DMS153 (cell line): ENCODE data around the gene FRRS1L.

ENCODE experiments used
- DNase-seq: peaks from one replicate; lab custom pipeline; 2025; lab: John Stamatoyannopoulos, UW

FRRS1L gene, protein sequence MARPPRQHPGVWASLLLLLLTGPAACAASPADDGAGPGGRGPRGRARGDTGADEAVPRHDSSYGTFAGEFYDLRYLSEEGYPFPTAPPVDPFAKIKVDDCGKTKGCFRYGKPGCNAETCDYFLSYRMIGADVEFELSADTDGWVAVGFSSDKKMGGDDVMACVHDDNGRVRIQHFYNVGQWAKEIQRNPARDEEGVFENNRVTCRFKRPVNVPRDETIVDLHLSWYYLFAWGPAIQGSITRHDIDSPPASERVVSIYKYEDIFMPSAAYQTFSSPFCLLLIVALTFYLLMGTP

DNA sequence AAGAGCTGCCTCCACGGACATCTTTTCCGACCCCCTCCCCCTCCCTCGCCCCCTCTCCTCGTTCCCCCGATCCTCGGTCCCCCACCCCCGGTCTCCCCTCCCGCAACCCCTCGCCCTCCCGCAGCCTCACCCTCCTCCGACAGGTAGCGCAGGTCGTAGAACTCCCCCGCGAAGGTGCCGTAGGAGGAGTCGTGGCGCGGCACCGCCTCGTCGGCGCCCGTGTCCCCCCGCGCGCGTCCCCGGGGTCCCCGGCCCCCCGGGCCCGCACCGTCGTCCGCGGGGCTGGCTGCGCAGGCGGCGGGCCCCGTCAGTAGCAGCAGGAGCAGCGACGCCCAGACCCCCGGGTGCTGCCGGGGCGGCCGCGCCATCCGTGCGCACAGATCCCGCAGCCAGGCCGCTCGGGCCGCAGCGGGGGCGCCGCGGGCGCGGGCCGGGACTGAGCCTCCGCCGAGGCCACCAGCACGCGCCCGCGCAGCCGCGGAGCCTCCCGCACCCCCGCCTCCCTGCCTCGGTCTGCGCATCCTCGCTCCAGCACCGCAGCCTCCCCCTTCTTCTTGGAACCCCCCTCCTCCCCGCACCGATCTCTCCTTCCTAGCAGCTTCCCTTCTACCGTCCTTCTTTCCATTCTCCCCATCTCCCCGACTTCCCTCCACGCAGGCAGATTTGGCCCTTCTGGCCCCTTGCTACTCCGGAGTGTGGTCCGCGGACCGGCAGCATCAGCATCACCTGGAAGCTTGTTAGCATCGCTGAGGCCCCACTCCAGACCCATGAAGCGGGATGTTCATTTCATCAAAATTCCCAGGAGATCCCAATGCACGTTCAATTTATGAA, at the start of gene FRRS1L:
FRRS1L (minus strand) TSS at position 479 of the 831 bp plus-strand sequence; CDS start at position 368, 111 bp downstream.
- DNase-seq, result no peak

DNA sequence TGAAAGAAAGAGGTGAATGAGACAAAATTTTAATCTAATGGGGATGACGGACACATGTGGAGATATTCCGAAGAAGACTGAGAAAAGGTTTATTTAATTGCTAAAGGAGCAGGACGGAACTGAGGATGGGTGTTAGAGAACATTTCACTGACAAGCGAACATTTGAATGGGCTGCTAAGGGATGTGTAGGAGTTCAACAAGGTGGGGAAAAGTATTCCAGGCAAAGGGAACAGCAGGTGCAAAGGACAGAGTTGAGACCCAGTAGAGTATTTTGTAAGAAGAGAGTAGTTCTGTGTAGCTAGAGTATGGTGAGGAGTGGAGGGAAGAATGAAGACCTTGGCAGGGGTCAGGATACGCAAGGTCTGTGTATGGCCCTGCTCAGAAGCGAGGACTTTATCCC, 47.4 kb upstream of the FRRS1L start:
- DNase-seq, result no peak

DNA sequence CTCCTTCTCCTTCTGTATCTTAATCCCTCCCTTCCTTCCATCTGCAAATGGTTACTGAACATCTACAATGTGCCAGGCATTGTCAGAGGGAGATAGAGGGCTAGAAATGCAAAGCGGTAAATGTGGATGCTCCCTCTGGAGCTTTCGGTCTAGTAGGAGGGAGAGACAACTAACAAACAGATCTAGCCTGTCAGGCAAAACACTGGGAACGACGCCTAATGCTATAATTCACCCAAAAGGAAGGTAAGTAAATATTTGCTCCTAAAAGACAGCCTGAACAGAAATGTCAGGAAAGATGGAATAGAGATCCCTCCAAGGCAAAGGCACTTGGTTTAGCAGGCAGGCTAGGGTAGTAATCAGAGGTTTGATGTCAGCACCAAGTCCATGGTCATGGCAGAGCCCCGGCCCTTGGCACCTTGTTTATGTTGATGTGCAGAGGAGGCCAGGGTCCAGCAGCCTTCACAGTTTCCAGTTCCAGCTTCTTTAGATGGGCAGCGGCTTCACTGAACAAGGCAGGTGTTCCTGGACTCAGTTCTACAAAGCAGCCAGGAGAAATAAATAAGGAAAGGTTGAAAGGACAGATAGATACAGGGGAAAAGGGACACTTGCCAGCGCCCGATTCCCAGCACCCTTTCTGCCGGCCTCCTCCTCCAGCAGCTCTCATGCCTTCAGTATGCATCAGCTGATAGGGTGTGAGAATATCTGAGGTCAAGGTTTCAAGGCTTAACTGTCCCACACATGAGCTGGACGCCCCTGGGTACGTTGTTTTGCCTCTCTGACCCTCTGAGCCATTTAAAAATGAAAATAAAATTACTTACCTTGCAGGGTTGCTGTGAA, 46.5 kb upstream of the FRRS1L start:
- no peak for DNase-seq

DNA sequence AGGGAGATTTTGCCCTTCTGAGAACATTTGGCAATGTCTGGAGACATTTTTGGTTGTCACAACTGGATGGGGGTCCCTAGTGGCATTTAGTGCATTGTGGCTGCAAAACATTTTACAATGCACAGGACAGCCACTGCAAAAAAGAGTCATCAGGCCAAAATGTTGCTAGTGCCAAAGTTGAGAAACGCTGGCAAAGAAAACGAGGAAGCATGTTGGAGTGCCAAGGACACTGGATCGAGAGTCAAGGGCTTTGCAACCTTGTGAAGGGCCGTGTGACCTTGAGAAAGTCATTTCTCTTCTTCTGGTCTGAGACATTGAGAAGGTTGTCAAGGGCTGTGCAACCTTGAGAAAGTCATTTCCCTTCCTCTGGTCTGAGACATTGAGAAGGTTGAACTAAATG, 45.7 kb upstream of the FRRS1L start:
- no peak for DNase-seq

DNA sequence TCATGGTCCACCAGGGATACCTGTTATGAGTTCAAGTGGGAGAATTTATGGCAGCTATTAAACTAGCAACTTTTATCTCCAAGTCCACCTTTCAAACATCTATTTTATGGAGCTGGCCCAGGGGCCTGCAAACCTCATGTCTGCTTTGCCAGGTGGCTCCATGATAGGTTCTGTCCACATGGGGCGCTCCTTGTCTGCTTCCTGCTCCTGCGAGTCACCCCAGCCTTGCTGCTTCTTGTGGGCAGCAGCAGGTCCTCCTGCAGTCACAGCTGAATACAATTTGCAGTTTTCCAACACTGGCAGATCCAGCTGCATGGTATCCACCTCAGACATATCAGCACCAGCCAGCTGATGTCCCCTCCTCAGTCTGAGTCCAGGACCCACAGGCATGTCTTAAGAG, 39.6 kb upstream of the FRRS1L start:
- no peak for DNase-seq

DNA sequence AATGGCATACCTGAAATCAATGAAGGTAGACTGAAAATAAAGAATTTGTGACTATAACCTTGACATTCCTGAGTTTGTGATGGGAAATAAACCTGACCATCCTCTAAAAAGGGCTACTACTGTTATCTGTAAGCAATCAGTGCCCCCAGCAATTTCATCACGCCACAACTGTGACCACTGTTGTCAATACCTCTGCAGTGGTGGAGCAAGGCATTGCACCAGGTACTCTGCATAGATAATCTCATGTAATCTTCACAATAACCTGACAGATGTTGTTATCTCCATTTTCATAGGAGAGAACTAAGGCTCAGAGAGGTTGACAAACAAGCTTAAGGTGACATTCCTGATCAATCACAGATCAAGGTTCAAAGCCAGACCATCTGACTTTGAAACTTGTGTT, 38.5 kb upstream of the FRRS1L start:
- DNase-seq, result no peak

DNA sequence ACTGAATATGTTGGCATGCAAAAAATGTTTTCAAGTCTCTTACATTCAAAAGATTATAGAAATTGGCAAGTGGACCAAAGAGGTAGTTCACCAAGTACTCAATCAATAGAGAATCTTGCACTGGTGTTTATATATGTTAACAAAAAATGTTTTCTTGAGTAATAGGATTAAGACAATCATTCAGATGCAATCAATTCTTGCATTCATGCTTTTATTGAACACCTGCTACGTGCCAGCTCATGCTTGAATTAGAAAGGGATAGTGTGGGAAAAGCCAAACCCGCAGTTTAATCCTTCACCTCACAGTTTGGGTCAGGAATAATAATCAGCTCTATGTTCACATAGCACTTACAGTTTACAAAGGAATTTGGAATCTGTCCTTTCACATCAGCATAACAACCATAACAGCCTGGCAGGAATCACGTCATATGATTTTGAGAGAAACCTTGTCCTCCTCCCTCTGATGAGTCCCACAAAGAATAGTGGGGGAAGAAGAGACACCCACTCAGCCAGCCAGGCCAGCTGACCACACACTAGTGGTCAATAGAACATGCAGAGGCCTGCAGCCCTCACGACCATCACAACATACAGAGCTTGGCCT, 36.8 kb upstream of the FRRS1L start:
- DNase-seq, result no peak

DNA sequence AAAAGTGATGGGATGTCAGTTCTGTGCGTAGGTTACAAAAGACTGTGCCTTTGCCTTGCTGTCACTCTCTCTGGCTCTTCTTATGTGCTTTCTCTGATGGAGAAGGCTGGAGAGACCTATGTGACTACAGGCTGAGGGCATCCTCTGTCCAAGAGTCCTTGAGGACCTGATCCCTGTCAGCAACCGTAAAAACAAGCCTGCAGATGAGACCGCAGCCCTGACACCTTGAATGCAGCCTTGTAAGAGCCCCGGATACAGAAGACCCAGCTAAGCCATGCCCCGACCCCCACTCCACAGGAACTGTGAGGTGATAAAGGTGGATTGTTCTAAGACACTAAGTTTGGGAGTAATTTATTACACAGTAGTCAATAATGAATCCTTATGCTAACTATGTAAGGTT, 32.6 kb upstream of the FRRS1L start:
- DNase-seq, result no peak

DNA sequence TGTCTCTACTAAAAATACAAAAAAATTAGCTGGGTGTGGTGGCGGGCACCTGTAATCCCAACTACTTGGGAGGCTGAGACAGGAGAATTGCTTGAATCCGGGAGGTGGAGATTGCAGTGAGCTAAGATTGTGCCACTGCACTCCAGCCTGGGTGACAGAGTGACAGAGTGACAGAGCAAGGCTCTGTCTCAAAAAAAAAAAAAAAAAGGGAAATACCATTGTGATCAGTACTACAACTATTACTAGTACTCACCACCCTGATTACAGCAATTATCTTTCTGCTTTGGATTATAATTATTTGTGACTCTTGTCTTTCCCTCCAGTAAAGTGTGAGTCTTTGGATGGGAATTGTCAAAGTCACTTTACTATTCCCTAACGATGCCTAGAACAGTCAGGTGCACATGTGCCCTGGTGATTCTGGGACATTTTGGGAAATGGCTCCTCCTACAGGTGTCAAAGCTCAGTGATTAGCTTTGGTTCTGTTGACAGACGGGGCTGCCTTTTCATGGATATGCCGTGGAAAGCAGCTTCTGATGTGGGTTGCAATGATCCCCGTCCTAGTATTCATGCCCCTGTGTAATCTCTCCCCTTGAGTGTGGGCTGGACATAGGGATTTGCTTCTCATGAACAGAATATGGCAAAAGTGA, 31.8 kb upstream of the FRRS1L start:
- no peak for DNase-seq

DNA sequence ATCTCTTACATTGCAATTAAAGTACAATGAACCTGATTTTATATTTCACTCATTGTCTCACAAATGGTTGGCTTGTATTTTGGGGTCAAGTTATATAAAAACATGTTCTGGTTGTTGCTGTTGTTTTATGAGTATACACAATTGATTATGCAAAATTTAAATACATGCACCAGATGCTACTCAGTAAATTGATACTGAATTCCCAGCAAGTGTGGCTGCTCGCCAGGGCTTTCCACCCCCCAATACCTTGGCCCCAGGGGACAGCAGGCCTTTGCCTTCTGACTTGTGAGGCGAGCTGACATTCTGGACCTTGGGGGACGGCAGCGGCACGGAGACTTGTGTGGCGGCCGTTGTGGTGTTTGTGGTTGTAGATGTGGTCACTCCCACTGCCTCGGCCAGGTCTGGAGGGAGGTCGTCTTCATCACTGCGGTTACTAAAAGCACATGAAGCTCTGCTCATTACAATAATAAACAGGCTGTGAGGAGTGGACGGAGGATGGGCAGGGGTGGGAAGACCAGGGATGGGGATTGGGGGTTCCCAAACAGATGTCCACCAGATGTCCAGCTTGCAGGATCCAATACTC, 27.0 kb upstream of the FRRS1L start:
- no peak for DNase-seq

DNA sequence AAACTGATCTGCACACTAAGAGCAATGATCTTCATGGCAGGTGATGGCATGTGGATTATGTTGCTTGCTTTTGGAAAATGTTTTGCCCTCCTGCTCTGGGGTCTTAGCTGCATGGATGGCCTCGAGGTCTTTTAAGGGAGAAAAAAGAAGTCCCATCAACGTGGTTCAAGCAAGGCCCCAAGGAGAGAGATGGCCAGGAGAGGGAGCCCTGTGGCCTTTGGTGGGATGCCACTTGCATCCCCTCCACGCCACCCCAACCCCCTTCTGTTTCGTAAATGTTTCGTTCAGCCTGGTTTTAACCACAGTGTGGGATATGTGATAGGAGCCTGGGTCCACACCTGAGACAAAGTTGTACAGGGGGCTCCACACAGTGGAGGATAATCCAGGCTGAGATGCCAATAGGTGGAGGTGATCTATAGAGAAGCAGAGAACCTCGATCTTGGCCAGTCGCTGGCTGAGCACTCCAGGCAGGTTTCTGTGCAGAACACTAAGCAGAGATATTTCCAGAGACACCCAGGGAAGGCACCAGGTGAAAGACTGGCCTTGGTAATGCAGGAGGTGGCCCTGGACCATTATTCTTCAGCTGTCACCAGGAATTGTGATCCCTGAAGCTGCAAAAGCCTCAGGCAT, 25.8 kb upstream of the FRRS1L start:
- DNase-seq, result no peak

DNA sequence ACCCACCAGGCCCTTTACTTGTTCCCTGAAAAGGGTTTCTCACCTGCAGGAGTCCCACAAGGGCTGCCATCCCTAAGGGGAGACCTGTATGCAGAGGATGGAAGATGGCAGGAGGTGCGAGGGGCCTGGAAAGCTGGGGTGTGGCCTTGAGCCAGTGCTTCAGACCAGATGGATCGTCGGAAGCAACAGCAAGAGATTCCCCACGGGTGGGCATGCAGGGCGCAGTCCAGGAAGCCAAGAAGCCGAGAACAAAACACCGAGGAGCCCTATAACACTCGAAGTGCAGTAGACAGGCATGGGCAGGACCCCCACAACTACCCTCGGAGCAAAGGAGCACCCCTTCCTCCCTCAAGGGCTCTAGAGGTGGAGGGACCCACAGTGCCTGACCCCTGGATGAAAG, 24.7 kb upstream of the FRRS1L start:
- no peak for DNase-seq

DNA sequence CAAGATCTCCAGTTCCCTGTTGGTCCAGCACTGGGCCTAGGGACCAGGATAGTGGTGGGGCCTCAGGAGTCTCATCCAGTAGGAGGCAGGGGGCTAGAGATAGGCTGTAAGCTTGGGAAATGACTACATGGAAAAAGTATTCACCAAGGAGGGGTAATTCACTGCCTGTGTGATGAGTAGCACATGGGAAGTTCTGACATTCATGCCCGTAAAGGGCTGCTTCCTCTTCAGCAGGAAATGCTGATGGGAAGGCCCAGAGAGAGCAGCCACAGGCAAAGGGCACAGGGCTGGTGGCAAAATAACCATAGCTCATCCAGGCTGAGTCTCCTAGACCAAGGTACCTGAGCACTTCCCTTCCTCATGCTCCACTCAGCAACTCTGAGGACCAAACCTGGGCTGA, 23.1 kb upstream of the FRRS1L start:
- DNase-seq, result no peak

DNA sequence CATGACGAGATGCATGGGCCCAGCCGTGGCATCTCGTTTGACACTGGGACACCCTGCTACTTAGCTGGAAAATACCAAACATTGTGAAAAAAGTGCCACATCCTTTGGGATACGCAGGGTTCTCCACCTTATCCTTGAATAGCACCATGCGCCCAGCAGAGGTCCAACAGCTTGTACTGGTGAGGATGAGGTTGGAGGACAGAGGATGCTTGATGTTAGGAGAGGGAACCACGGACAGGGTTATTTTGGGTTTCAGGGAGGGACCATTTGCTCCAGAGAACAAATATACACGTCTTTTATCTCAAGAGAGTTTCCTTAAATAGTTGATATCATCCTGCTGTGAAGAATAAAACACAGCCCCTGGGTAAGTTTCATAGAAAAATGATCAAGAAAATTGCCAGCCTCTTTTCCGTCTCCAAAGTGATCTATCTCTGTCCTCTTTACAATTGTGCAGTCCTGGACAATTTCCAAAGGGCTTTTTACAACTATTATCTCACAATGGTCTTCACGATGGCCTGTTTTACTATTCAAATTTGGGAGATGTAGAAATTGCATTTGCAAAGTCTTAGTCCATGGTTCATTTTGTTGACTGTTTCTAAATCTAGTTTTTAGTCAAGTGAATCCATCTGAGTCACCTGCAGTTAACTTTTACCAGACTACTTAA, 19.9 kb upstream of the FRRS1L start:
- no peak for DNase-seq

DNA sequence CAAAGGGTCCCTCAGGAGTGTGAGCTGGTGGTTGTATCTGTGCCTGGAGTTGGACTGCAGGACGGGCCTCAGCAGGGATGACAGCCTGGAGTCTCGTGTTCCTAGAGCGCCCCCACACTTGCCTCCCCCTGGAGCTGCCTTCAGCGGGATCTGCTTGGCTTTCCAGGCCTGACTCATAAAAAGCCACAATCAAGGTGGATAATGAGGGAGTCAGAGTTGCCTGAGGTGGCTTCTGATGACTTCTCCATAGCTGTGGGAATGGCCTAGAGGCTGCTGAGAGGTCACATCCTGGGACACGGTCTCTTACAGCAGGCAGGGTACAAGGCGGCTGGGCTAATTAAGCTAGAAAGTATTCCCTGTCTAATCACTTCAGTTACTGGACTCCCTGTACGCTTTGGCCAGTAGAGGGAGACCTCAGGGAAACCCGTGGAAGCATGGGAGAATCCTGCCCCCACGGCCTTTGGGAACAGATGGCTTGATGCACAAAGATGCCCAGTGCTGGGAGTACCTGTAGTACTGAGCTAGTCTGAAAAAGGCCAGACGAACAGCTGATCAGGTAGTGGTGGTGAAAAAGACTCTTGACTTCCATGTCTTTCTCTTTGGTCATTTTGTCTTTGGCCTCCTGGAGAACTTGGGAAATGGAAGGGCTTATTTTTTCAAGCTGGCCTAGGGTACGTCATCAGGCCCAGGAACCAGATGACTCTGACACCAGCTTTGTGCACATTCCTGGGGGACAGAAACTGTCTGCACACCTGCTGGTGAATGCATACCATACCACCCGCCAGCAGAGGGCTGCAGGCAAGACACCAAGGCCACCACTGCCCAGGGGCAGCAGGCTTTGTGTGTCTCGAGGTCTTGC, 16.1 kb upstream of the FRRS1L start:
- DNase-seq, result peak; percentile 19

DNA sequence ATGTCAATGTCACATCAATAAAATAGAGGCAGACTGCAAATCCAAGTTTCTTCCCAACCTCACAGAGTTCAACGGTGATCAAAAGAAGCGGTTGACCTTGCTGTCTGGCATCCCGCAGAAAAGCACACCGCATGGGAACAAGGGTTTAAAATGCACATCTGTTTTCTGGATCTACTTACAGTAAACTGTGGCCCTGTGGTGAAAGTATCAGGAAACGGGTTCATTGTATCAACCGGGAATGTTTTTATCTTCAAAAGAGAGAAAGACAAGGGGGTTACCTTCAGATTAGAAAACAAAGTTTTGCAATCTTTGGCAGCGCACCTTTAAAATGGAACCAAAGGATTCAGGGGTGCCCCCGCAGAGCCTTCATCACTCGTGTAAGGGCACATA, 15.5 kb upstream of the FRRS1L start:
- DNase-seq, result no peak

DNA sequence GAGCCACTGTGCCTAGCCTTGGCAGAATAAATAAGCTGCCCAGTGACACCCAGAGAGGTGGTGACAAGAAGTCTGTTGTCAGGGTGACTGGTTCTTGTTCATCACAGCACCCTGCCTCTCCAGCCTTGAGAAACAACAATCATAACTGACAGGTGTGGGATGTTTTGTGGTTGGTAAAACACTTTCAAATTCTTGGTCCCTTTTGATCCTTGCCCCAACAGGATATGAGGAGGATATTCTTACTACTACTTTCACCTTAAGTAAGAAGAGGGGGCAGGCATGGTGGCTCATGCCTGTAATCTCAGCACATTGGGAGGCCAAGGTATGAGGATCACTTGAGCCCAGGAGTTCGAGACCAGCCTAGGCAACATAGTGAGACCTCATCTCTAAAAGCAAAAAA, 14.2 kb upstream of the FRRS1L start:
- DNase-seq, result no peak

DNA sequence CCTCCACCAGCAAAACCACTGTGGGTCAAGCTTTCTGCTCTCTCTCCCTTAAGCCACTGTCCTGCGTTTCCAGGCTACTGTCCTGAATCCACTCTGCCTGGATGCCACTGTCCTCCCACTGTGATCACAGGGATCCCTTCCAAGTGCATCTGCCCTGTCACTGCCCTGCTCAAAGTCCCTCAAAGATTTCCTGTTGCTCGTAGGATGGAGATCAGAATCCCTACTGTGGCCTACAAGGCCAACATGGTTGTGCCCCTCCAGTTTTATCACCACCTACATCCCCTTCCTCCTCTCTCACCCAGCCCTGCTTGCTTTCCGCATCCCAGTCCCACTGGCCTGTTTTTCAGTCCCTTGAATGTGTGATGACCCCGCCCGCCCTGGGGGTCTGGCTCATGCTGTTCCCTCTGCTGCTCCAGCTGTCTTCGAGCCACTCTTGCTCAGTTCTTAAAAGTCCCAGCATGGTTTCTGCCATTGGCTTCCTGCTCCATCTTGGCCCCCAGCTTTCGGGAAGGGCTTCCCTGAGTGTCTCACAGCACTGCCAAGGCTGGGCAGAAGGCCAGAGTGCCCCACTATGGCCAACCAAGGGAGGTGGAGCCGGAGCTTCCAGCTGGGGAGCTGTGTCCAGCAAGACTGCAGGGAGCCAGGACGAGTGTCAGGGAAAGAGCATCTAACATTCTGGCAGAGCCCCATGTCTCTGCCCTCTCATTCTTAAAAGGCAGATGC, 12.9 kb upstream of the FRRS1L start:
- no peak for DNase-seq

DNA sequence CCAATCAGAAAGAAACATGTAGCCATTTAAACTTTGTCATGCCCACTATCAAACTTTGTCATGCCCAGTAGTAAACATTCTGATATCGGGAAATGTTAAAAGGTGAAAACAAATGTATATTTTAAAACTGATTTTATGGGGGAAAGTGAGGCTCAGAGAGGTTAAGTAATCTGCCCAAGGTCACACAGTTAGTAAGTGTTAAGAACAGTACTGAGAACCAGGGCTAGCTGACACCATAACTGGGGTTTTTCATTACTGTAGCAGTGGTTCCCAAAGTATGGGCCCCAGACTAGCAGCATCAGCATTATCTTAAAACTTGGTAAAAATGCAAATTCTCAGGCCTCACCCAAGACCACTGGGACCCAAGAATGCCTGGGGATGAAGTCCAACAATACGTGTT, 9.9 kb upstream of the FRRS1L start:
- DNase-seq, result no peak
